GM23338 (cell line): Measurements from ENCODE around the gene PDIA4. TPM values are rescaled to one million over a fixed set of nuclear protein-coding genes. Genes with fewer than 3 reads are reported as not detected.
A peak's percentile ranks its signal among the peaks of the same experiment; 100 is the strongest.

Experiments
- ATAC-seq: fragments of 200-7000 bp; cut with Tn5 transposase; 3 replicates; pipeline ENCODE4 v1.9.1; 2020
- DNase-seq: peaks from one replicate; pipeline ENCODE4 v3.0.0-alpha.2; 2015; ENCODE audit warnings: low spot score
- H2AFZ ChIP-seq: fragments of 200-600 bp; sonication (generic); 2 replicates; pipeline ENCODE4 v1.8.0; 2016; ENCODE audit warnings: antibody characterized with exemption, mild to moderate bottlenecking, moderate library complexity
- H3F3A ChIP-seq: fragments of 200-600 bp; sonication (generic); replicated peaks from 2 replicates; pipeline ENCODE4 v1.8.0; 2017; ENCODE audit warnings: antibody characterized with exemption, mixed run types, low read depth
- H3K27ac ChIP-seq: fragments of 200-600 bp; sonication (generic); 2 replicates; pipeline ENCODE4 v1.6.1; 2016; ENCODE audit warnings: low read depth
- H3K27me3 ChIP-seq: fragments of 200-600 bp; sonication (generic); 2 replicates; pipeline ENCODE4 v1.8.0; 2016; ENCODE audit warnings: mild to moderate bottlenecking, mixed run types, moderate library complexity; ENCODE audit not compliant: insufficient read depth
- H3K36me3 ChIP-seq: fragments of 200-600 bp; sonication (generic); 2 replicates; pipeline ENCODE4 v1.8.0; 2016; ENCODE audit warnings: mild to moderate bottlenecking; ENCODE audit not compliant: insufficient read depth
- H3K4me1 ChIP-seq: fragments of 200-600 bp; sonication (generic); 2 replicates; pipeline ENCODE4 v1.8.0; 2016; ENCODE audit warnings: mild to moderate bottlenecking, moderate library complexity; ENCODE audit not compliant: insufficient read depth
- H3K4me2 ChIP-seq: fragments of 200-600 bp; sonication (generic); 2 replicates; pipeline ENCODE4 v1.7.1; 2017; ENCODE audit warnings: mixed run types
- H3K4me3 ChIP-seq: fragments of 200-600 bp; sonication (generic); 2 replicates; pipeline ENCODE4 v1.6.1; 2016; ENCODE audit warnings: mixed run types
- H3K79me2 ChIP-seq: fragments of 200-600 bp; sonication (generic); replicated peaks from 2 replicates; pipeline ENCODE4 v1.8.0; 2017; ENCODE audit warnings: mild to moderate bottlenecking; ENCODE audit not compliant: insufficient read depth
- H3K9me2 ChIP-seq: fragments of 200-600 bp; sonication (generic); 2 replicates; pipeline ENCODE4 v1.8.0; 2017; ENCODE audit not compliant: insufficient read depth
- H4K20me1 ChIP-seq: fragments of 200-600 bp; sonication (generic); replicated peaks from 2 replicates; pipeline ENCODE4 v1.8.0; 2017; ENCODE audit warnings: mild to moderate bottlenecking; ENCODE audit not compliant: insufficient read depth
- H3K27ac Mint-ChIP-seq: 2 replicates; pipeline ENCODE4 v1.8.0; 2020; ENCODE audit warnings: inconsistent platforms, mild to moderate bottlenecking, moderate library complexity, mixed read lengths
- H3K27me3 Mint-ChIP-seq: 3 replicates; pipeline ENCODE4 v1.8.0; 2022; ENCODE audit warnings: low read depth, mild to moderate bottlenecking, moderate library complexity, mixed read lengths, inconsistent platforms; ENCODE audit not compliant: insufficient read depth, poor library complexity
- H3K36me3 Mint-ChIP-seq: 3 replicates; pipeline ENCODE4 v1.8.0; 2021; ENCODE audit warnings: low read depth, mild to moderate bottlenecking, inconsistent platforms, moderate library complexity, mixed read lengths
- H3K4me1 Mint-ChIP-seq: 3 replicates; pipeline ENCODE4 v1.8.0; 2020; ENCODE audit warnings: mild to moderate bottlenecking, inconsistent platforms, mixed read lengths
- H3K4me3 Mint-ChIP-seq: 3 replicates; pipeline ENCODE4 v1.8.0; 2021; ENCODE audit warnings: moderate library complexity, mild to moderate bottlenecking, inconsistent platforms, mixed read lengths
- H3K9me3 Mint-ChIP-seq: 3 replicates; pipeline ENCODE4 v1.8.0; 2020; ENCODE audit warnings: moderate library complexity, mild to moderate bottlenecking, inconsistent platforms, mixed read lengths
- NANOG ChIP-seq: IDR thresholded peaks from 2 replicates; pipeline ENCODE4 v1.6.1; 2016; ENCODE audit warnings: antibody characterized with exemption, borderline replicate concordance
- polyA plus RNA-seq: library from polyadenylated mRNA; unstranded; fragments of >200 nt; fragmentation: Nextera tagmentation; extraction: Ambion mirVana; gene quantifications from 2 replicates; pipeline ENCODE4 v1.2.1, GENCODE V29; 2016
- total RNA-seq: library from RNA; depleted of rRNA; stranded (reverse); fragments of >200 nt; shearing (Covaris generic); gene quantifications from 2 replicates; pipeline ENCODE4 v1.2.3, GENCODE V29; 2014
- TF ChIP-seq, protein P1 (sequence below): fragments of 250-450 bp; sonication (Bioruptor Pico); IDR thresholded peaks from 2 replicates; pipeline ENCODE4 v1.5.0; 2020; ENCODE audit warnings: mild to moderate bottlenecking, moderate library complexity
- TF ChIP-seq, protein P2 (sequence below), 2 experiments: fragments of 200-600 bp in 1 of 2; sonication (generic) in 1 of 2; conservative IDR thresholded peaks; 2 replicates each; pipeline versions ENCODE4 v1.5.1 to v1.6.1; 2016 to 2017; ENCODE audit warnings: antibody characterized with exemption in 2 of 2, low read depth in 2 of 2, mild to moderate bottlenecking in 2 of 2, moderate library complexity in 1 of 2

The PDIA4 gene
- total and polyA plus RNA-seq, 2 experiments from 2014 or later: 196 to 332 TPM

DNA sequence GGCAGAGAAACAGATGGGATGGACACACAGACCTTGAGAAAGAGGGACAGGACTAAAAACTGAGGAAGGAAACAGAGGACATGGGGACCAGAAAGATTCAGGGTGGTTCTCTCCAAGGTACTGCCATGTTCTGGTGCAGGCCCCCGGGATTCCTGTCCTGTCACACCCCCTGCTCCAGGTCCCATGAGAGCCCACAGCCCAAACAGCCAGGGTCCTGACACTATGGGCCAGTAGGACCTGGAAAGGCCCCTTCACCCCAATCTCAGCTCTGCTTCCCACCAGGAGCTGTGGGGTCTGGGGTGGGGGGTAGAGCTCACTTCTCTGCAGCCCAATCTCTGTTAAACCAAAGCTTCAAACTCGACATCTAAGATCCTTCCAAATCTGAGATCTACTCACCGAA, 21.2 kb downstream of the PDIA4 start:
- H3K27ac ChIP-seq: no peak overlapping the region
- Mint-ChIP-seq H3K27ac (no peak overlapping the region), H3K27me3 (peaks cover 12% of the 10 kb centered on the region), H3K36me3 (peaks cover 92% of the 10 kb centered on the region), H3K4me1 (peaks cover 15% of the 10 kb centered on the region), H3K9me3 (no peaks in the 10 kb centered on the region; the same call in 2 of the 3 replicates), H3K4me3 (no peak overlapping the region)
- H3K4me3 ChIP-seq: no peak overlapping the region
- DNase-seq: no peak
- TF ChIP-seq, protein P1, sequence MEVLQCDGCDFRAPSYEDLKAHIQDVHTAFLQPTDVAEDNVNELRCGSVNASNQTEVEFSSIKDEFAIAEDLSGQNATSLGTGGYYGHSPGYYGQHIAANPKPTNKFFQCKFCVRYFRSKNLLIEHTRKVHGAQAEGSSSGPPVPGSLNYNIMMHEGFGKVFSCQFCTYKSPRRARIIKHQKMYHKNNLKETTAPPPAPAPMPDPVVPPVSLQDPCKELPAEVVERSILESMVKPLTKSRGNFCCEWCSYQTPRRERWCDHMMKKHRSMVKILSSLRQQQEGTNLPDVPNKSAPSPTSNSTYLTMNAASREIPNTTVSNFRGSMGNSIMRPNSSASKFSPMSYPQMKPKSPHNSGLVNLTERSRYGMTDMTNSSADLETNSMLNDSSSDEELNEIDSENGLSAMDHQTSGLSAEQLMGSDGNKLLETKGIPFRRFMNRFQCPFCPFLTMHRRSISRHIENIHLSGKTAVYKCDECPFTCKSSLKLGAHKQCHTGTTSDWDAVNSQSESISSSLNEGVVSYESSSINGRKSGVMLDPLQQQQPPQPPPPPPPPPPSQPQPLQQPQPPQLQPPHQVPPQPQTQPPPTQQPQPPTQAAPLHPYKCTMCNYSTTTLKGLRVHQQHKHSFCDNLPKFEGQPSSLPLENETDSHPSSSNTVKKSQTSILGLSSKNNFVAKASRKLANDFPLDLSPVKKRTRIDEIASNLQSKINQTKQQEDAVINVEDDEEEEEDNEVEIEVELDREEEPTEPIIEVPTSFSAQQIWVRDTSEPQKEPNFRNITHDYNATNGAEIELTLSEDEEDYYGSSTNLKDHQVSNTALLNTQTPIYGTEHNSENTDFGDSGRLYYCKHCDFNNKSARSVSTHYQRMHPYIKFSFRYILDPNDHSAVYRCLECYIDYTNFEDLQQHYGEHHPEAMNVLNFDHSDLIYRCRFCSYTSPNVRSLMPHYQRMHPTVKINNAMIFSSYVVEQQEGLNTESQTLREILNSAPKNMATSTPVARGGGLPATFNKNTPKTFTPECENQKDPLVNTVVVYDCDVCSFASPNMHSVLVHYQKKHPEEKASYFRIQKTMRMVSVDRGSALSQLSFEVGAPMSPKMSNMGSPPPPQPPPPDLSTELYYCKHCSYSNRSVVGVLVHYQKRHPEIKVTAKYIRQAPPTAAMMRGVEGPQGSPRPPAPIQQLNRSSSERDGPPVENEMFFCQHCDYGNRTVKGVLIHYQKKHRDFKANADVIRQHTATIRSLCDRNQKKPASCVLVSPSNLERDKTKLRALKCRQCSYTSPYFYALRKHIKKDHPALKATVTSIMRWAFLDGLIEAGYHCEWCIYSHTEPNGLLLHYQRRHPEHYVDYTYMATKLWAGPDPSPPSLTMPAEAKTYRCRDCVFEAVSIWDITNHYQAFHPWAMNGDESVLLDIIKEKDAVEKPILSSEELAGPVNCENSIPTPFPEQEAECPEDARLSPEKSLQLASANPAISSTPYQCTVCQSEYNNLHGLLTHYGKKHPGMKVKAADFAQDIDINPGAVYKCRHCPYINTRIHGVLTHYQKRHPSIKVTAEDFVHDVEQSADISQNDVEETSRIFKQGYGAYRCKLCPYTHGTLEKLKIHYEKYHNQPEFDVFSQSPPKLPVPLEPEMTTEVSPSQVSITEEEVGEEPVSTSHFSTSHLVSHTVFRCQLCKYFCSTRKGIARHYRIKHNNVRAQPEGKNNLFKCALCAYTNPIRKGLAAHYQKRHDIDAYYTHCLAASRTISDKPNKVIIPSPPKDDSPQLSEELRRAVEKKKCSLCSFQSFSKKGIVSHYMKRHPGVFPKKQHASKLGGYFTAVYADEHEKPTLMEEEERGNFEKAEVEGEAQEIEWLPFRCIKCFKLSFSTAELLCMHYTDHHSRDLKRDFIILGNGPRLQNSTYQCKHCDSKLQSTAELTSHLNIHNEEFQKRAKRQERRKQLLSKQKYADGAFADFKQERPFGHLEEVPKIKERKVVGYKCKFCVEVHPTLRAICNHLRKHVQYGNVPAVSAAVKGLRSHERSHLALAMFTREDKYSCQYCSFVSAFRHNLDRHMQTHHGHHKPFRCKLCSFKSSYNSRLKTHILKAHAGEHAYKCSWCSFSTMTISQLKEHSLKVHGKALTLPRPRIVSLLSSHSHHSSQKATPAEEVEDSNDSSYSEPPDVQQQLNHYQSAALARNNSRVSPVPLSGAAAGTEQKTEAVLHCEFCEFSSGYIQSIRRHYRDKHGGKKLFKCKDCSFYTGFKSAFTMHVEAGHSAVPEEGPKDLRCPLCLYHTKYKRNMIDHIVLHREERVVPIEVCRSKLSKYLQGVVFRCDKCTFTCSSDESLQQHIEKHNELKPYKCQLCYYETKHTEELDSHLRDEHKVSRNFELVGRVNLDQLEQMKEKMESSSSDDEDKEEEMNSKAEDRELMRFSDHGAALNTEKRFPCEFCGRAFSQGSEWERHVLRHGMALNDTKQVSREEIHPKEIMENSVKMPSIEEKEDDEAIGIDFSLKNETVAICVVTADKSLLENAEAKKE: no peak
- no peak for TF ChIP-seq NANOG
- 0 out of 2 replicates have a peak, but pooled peaks cover 3% of the 10 kb centered on the region for H3K79me2 ChIP-seq
- no peaks in the 10 kb centered on the region for H3K27me3 ChIP-seq
- peaks cover 12% of the 10 kb centered on the region for H4K20me1 ChIP-seq
- H3K9me2 ChIP-seq: no peaks in the 10 kb centered on the region
- peaks cover 66% of the 10 kb centered on the region for H3K36me3 ChIP-seq
- no peak overlapping the region for H3K4me2 ChIP-seq
- peaks cover 33% of the 10 kb centered on the region; the same call in 1 of the 2 replicates for H3F3A ChIP-seq
- no peak overlapping the region for H2AFZ ChIP-seq
- no peaks in the 10 kb centered on the region for H3K4me1 ChIP-seq
- no peak for ATAC-seq

DNA sequence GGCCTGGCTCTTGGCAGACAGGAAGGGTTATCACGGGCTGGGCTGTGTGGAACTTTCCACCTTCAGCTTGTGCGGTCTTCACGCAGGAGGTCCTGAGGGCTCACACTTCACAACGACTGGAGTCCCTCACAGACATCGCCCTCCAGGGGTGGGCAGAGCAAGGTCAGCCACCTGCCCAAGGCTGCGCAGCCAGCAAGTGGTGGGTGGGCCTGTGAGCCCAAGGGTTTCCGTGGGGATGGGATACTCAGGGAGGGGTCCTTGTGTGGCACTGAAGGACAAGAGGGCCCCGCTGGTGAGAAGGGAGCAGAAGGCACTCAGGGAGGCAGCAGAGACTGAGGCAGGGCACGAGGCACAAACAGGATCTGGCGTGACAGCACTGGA, 22.0 kb downstream of the PDIA4 start:
- peaks cover 12% of the 10 kb centered on the region for H3K27me3 Mint-ChIP-seq
- H3F3A ChIP-seq: peaks cover 33% of the 10 kb centered on the region; the same call in 1 of the 2 replicates
- TF ChIP-seq, protein P1: no peak
- TF ChIP-seq, protein P2, sequence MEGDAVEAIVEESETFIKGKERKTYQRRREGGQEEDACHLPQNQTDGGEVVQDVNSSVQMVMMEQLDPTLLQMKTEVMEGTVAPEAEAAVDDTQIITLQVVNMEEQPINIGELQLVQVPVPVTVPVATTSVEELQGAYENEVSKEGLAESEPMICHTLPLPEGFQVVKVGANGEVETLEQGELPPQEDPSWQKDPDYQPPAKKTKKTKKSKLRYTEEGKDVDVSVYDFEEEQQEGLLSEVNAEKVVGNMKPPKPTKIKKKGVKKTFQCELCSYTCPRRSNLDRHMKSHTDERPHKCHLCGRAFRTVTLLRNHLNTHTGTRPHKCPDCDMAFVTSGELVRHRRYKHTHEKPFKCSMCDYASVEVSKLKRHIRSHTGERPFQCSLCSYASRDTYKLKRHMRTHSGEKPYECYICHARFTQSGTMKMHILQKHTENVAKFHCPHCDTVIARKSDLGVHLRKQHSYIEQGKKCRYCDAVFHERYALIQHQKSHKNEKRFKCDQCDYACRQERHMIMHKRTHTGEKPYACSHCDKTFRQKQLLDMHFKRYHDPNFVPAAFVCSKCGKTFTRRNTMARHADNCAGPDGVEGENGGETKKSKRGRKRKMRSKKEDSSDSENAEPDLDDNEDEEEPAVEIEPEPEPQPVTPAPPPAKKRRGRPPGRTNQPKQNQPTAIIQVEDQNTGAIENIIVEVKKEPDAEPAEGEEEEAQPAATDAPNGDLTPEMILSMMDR (conservative IDR thresholded peaks at IDR 0.05; ENCODE audit: low read depth in 2 of 2): peak in 1 of 2 experiments; percentile 19; a peak in 1 of 4 replicates
- H3K4me3 Mint-ChIP-seq: no peak overlapping the region
- H3K4me1 Mint-ChIP-seq: peaks cover 9% of the 10 kb centered on the region
- DNase-seq (no peak), ATAC-seq (peak; percentile 15; the same call in 2 of the 3 replicates)
- peaks cover 12% of the 10 kb centered on the region for H4K20me1 ChIP-seq
- no peak overlapping the region for H3K4me3 ChIP-seq
- no peaks in the 10 kb centered on the region for H3K27me3 ChIP-seq
- H3K79me2 ChIP-seq: 0 out of 2 replicates have a peak, but pooled peaks cover 3% of the 10 kb centered on the region
- no peak overlapping the region for H2AFZ ChIP-seq
- peaks cover 59% of the 10 kb centered on the region for H3K36me3 ChIP-seq
- H3K9me3 Mint-ChIP-seq: no peaks in the 10 kb centered on the region; the same call in 2 of the 3 replicates
- H3K9me2 ChIP-seq: no peaks in the 10 kb centered on the region
- no peak overlapping the region for H3K27ac ChIP-seq
- H3K36me3 Mint-ChIP-seq: peaks cover 92% of the 10 kb centered on the region
- H3K4me2 ChIP-seq: no peak overlapping the region
- H3K4me1 ChIP-seq: no peaks in the 10 kb centered on the region
- H3K27ac Mint-ChIP-seq: no peak overlapping the region
